Activated naive CD8-positive, alpha-beta T cell treated with anti-CD3 and anti-CD28 coated beads, Interleukin-2, amount 50 U/mL, for 24 hours (primary cell): ENCODE measurements around the gene EGFR.

ENCODE experiments used
- ATAC-seq: fragments of 150-1000 bp; cut with Tn5 transposase; one replicate; pipeline ENCODE4 v1.10.0; 2021
- DNase-seq: peaks from one replicate; pipeline ENCODE4 v3.0.0; 2021
- H3K27ac Mint-ChIP-seq: one replicate; pipeline ENCODE4 v1.8.0; 2021; ENCODE audit warnings: mild to moderate bottlenecking, mixed read lengths
- H3K27me3 Mint-ChIP-seq: one replicate; pipeline ENCODE4 v1.8.0; 2021; ENCODE audit warnings: mixed read lengths
- H3K36me3 Mint-ChIP-seq: one replicate; pipeline ENCODE4 v1.8.0; 2021; ENCODE audit warnings: low read depth, mixed read lengths
- H3K4me1 Mint-ChIP-seq: one replicate; pipeline ENCODE4 v1.8.0; 2021; ENCODE audit warnings: mixed read lengths
- H3K4me3 Mint-ChIP-seq: one replicate; pipeline ENCODE4 v1.8.0; 2021; ENCODE audit warnings: mild to moderate bottlenecking, moderate library complexity, mixed read lengths
- H3K9me3 Mint-ChIP-seq: one replicate; pipeline ENCODE4 v1.8.0; 2021; ENCODE audit warnings: mixed read lengths

EGFR gene

GRCh38 chr7:55058314-55058713 lies 39.5 kb downstream of the EGFR start:
- H3K36me3 Mint-ChIP-seq = no peaks in the 10 kb centered on the region
- no peak for ATAC-seq

GRCh38 chr7:55059021-55059420 lies 40.2 kb downstream of the EGFR start:
- DNase-seq = no peak
- no peak overlapping the region for H3K4me3 Mint-ChIP-seq
- no peaks in the 10 kb centered on the region for H3K4me1 Mint-ChIP-seq
- no peak overlapping the region for H3K27ac Mint-ChIP-seq
- H3K27me3 Mint-ChIP-seq = peaks cover 8% of the 10 kb centered on the region
- H3K9me3 Mint-ChIP-seq = peaks cover 4% of the 10 kb centered on the region
- ATAC-seq = no peak
- H3K36me3 Mint-ChIP-seq = no peaks in the 10 kb centered on the region

More at GRCh38 chr7:55058314-55058713, 39.5 kb downstream of the EGFR start:
- Mint-ChIP-seq H3K9me3 (peaks cover 4% of the 10 kb centered on the region), H3K27me3 (peaks cover 7% of the 10 kb centered on the region), H3K4me3 (no peak overlapping the region), H3K27ac (no peak overlapping the region), H3K4me1 (no peaks in the 10 kb centered on the region)
- DNase-seq = no peak

- ATAC-seq = no peak
- no peaks in the 10 kb centered on the region for H3K36me3 Mint-ChIP-seq
- no peak overlapping the region for H3K4me3 Mint-ChIP-seq
- H3K4me1 Mint-ChIP-seq = no peaks in the 10 kb centered on the region
- no peak for DNase-seq
- no peak overlapping the region for H3K27ac Mint-ChIP-seq
- H3K9me3 Mint-ChIP-seq = peaks cover 4% of the 10 kb centered on the region
- H3K27me3 Mint-ChIP-seq = peaks cover 7% of the 10 kb centered on the region
Observed at GRCh38 chr7:55060085-55060484, 41.3 kb downstream of the EGFR start.

GRCh38 chr7:55060636-55061022 lies 41.8 kb downstream of the EGFR start:
- Mint-ChIP-seq H3K27ac (no peak overlapping the region), H3K9me3 (peaks cover 4% of the 10 kb centered on the region), H3K4me1 (no peaks in the 10 kb centered on the region), H3K4me3 (no peak overlapping the region), H3K27me3 (peaks cover 7% of the 10 kb centered on the region), H3K36me3 (no peaks in the 10 kb centered on the region)
- no peak for DNase-seq
- ATAC-seq = no peak

- Mint-ChIP-seq H3K4me3 (no peak overlapping the region), H3K4me1 (peaks cover 2% of the 10 kb centered on the region), H3K9me3 (peaks cover 4% of the 10 kb centered on the region), H3K27ac (no peak overlapping the region), H3K27me3 (peaks cover 7% of the 10 kb centered on the region), H3K36me3 (no peaks in the 10 kb centered on the region)
- DNase-seq (no peak), ATAC-seq (no peak)
Observed at GRCh38 chr7:55061726-55062499, 43.1 kb downstream of the EGFR start.

- peaks cover 4% of the 10 kb centered on the region for H3K9me3 Mint-ChIP-seq
- H3K27me3 Mint-ChIP-seq = peaks cover 7% of the 10 kb centered on the region
- H3K27ac Mint-ChIP-seq = no peak overlapping the region
- peaks cover 2% of the 10 kb centered on the region for H3K4me1 Mint-ChIP-seq
- no peaks in the 10 kb centered on the region for H3K36me3 Mint-ChIP-seq
- H3K4me3 Mint-ChIP-seq = no peak overlapping the region
- no peak for ATAC-seq
- no peak for DNase-seq
Observed at GRCh38 chr7:55063061-55063460, 44.2 kb downstream of the EGFR start.

- H3K27me3 Mint-ChIP-seq = peaks cover 7% of the 10 kb centered on the region
- ATAC-seq (no peak), DNase-seq (no peak)
- peaks cover 2% of the 10 kb centered on the region for H3K4me1 Mint-ChIP-seq
- H3K4me3 Mint-ChIP-seq = no peak overlapping the region
- no peaks in the 10 kb centered on the region for H3K9me3 Mint-ChIP-seq
- H3K36me3 Mint-ChIP-seq = no peaks in the 10 kb centered on the region
- H3K27ac Mint-ChIP-seq = no peak overlapping the region
Observed at GRCh38 chr7:55063633-55064032, 44.8 kb downstream of the EGFR start.

- Mint-ChIP-seq H3K9me3 (no peaks in the 10 kb centered on the region), H3K27ac (no peak overlapping the region), H3K36me3 (no peaks in the 10 kb centered on the region), H3K27me3 (peaks cover 10% of the 10 kb centered on the region), H3K4me1 (peaks cover 2% of the 10 kb centered on the region), H3K4me3 (no peak overlapping the region)
- DNase-seq = no peak
- ATAC-seq = no peak
Observed at GRCh38 chr7:55065079-55065478, 46.3 kb downstream of the EGFR start.

- Mint-ChIP-seq H3K9me3 (no peaks in the 10 kb centered on the region), H3K27ac (no peak overlapping the region), H3K36me3 (no peaks in the 10 kb centered on the region), H3K27me3 (peaks cover 10% of the 10 kb centered on the region), H3K4me1 (peaks cover 2% of the 10 kb centered on the region), H3K4me3 (no peak overlapping the region)
- ATAC-seq = no peak
- DNase-seq = no peak
Observed at GRCh38 chr7:55065511-55066229, 46.9 kb downstream of the EGFR start.

- DNase-seq (no peak), ATAC-seq (no peak)
- H3K27ac Mint-ChIP-seq = no peak overlapping the region
- peaks cover 2% of the 10 kb centered on the region for H3K4me1 Mint-ChIP-seq
- H3K4me3 Mint-ChIP-seq = no peak overlapping the region
- no peaks in the 10 kb centered on the region for H3K36me3 Mint-ChIP-seq
- H3K9me3 Mint-ChIP-seq = no peaks in the 10 kb centered on the region
- peaks cover 12% of the 10 kb centered on the region for H3K27me3 Mint-ChIP-seq
Observed at GRCh38 chr7:55066524-55066923, 47.7 kb downstream of the EGFR start.

- DNase-seq = no peak
- no peak for ATAC-seq
- Mint-ChIP-seq H3K27me3 (peaks cover 12% of the 10 kb centered on the region), H3K27ac (no peak overlapping the region), H3K36me3 (no peaks in the 10 kb centered on the region), H3K4me3 (no peak overlapping the region), H3K4me1 (peaks cover 2% of the 10 kb centered on the region), H3K9me3 (no peaks in the 10 kb centered on the region)
Observed at GRCh38 chr7:55066938-55067337, 48.1 kb downstream of the EGFR start.

GRCh38 chr7:55067748-55068147 lies 48.9 kb downstream of the EGFR start:
- H3K27ac Mint-ChIP-seq = no peak overlapping the region
- peaks cover 12% of the 10 kb centered on the region for H3K27me3 Mint-ChIP-seq
- DNase-seq (no peak), ATAC-seq (no peak)
- peaks cover 2% of the 10 kb centered on the region for H3K4me1 Mint-ChIP-seq
- H3K4me3 Mint-ChIP-seq = no peak overlapping the region
- no peaks in the 10 kb centered on the region for H3K9me3 Mint-ChIP-seq
- H3K36me3 Mint-ChIP-seq = no peaks in the 10 kb centered on the region

- H3K9me3 Mint-ChIP-seq = no peaks in the 10 kb centered on the region
- H3K4me1 Mint-ChIP-seq = peaks cover 16% of the 10 kb centered on the region
- H3K27ac Mint-ChIP-seq = no peak overlapping the region
- peaks cover 8% of the 10 kb centered on the region for H3K27me3 Mint-ChIP-seq
- H3K4me3 Mint-ChIP-seq = no peak overlapping the region
- ATAC-seq (no peak), DNase-seq (no peak)
- no peaks in the 10 kb centered on the region for H3K36me3 Mint-ChIP-seq
Observed at GRCh38 chr7:55069271-55069792, 50.5 kb downstream of the EGFR start.

GRCh38 chr7:55070271-55070743 lies 51.5 kb downstream of the EGFR start:
- no peak overlapping the region for H3K27ac Mint-ChIP-seq
- no peak for DNase-seq
- H3K4me3 Mint-ChIP-seq = no peak overlapping the region
- H3K36me3 Mint-ChIP-seq = no peaks in the 10 kb centered on the region
- H3K4me1 Mint-ChIP-seq = peaks cover 22% of the 10 kb centered on the region
- ATAC-seq = no peak
- H3K9me3 Mint-ChIP-seq = no peaks in the 10 kb centered on the region
- peaks cover 8% of the 10 kb centered on the region for H3K27me3 Mint-ChIP-seq

GRCh38 chr7:55070854-55071253 lies 52.0 kb downstream of the EGFR start:
- H3K27ac Mint-ChIP-seq = no peak overlapping the region
- H3K4me1 Mint-ChIP-seq = peaks cover 19% of the 10 kb centered on the region
- ATAC-seq = no peak
- no peak for DNase-seq
- H3K27me3 Mint-ChIP-seq = peaks cover 8% of the 10 kb centered on the region
- no peak overlapping the region for H3K4me3 Mint-ChIP-seq
- no peaks in the 10 kb centered on the region for H3K36me3 Mint-ChIP-seq
- H3K9me3 Mint-ChIP-seq = no peaks in the 10 kb centered on the region
